ENCODE measurements around the gene EEIG1.

The EEIG1 gene

GRCh38 chr9:127935765-127936221 is 45.0 kb downstream of the EEIG1 start:
- no peaks in the 10 kb centered on the region for H3K9me3 Mint-ChIP-seq
- no peak for ATAC-seq
- peaks cover 59% of the 10 kb centered on the region for H3K4me1 Mint-ChIP-seq
- H3K27me3 Mint-ChIP-seq: no peaks in the 10 kb centered on the region
- H3K4me3 Mint-ChIP-seq: peak overlapping the region; percentile 95
- peak overlapping the region; percentile 85 for H3K27ac Mint-ChIP-seq
- peaks cover 21% of the 10 kb centered on the region for H3K36me3 Mint-ChIP-seq

- ATAC-seq: no peak
- Mint-ChIP-seq H3K4me3 (peak overlapping the region; percentile 7), H3K36me3 (peaks cover 21% of the 10 kb centered on the region), H3K4me1 (peaks cover 66% of the 10 kb centered on the region), H3K27ac (peak overlapping the region; percentile 36), H3K9me3 (no peaks in the 10 kb centered on the region), H3K27me3 (no peaks in the 10 kb centered on the region)
These were observed 45.8 kb downstream of the EEIG1 start for GRCh38 chr9:127934986-127935385.

- Mint-ChIP-seq H3K4me3 (peak overlapping the region; percentile 35), H3K4me1 (peaks cover 72% of the 10 kb centered on the region), H3K36me3 (peaks cover 21% of the 10 kb centered on the region), H3K27ac (peak overlapping the region; percentile 5), H3K9me3 (no peaks in the 10 kb centered on the region), H3K27me3 (no peaks in the 10 kb centered on the region)
- ATAC-seq: no peak
These were observed 46.5 kb downstream of the EEIG1 start for GRCh38 chr9:127934248-127934647.

- ATAC-seq: peak; percentile 73
- peaks cover 59% of the 10 kb centered on the region for H3K4me1 Mint-ChIP-seq
- H3K27me3 Mint-ChIP-seq: peaks cover 12% of the 10 kb centered on the region
- H3K9me3 Mint-ChIP-seq: no peaks in the 10 kb centered on the region
- H3K27ac Mint-ChIP-seq: peak overlapping the region; percentile 79
- peak overlapping the region; percentile 76 for H3K4me3 Mint-ChIP-seq
- peaks cover 20% of the 10 kb centered on the region for H3K36me3 Mint-ChIP-seq
These were observed 49.5 kb downstream of the EEIG1 start for GRCh38 chr9:127931092-127931881.
